GM18868 (cell line): ENCODE results near the gene MARCHF10.
"Not testable (repeated sequence)": the region's sequence is repeated elsewhere in the genome, so short reads cannot be mapped to it uniquely, and the experiment has no call there.

Source experiments
- ATAC-seq: cut with Tn5 transposase; IDR thresholded peaks from one replicate; pipeline ENCODE4 v1.9.1; 2021; ENCODE audit warnings: mild to moderate bottlenecking, moderate library complexity; ENCODE audit not compliant: unreplicated experiment

MARCHF10 gene, protein sequence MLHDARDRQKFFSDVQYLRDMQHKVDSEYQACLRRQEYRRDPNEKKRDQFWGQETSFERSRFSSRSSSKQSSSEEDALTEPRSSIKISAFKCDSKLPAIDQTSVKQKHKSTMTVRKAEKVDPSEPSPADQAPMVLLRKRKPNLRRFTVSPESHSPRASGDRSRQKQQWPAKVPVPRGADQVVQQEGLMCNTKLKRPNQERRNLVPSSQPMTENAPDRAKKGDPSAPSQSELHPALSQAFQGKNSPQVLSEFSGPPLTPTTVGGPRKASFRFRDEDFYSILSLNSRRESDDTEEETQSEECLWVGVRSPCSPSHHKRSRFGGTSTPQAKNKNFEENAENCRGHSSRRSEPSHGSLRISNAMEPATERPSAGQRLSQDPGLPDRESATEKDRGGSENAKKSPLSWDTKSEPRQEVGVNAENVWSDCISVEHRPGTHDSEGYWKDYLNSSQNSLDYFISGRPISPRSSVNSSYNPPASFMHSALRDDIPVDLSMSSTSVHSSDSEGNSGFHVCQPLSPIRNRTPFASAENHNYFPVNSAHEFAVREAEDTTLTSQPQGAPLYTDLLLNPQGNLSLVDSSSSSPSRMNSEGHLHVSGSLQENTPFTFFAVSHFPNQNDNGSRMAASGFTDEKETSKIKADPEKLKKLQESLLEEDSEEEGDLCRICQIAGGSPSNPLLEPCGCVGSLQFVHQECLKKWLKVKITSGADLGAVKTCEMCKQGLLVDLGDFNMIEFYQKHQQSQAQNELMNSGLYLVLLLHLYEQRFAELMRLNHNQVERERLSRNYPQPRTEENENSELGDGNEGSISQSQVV

DNA sequence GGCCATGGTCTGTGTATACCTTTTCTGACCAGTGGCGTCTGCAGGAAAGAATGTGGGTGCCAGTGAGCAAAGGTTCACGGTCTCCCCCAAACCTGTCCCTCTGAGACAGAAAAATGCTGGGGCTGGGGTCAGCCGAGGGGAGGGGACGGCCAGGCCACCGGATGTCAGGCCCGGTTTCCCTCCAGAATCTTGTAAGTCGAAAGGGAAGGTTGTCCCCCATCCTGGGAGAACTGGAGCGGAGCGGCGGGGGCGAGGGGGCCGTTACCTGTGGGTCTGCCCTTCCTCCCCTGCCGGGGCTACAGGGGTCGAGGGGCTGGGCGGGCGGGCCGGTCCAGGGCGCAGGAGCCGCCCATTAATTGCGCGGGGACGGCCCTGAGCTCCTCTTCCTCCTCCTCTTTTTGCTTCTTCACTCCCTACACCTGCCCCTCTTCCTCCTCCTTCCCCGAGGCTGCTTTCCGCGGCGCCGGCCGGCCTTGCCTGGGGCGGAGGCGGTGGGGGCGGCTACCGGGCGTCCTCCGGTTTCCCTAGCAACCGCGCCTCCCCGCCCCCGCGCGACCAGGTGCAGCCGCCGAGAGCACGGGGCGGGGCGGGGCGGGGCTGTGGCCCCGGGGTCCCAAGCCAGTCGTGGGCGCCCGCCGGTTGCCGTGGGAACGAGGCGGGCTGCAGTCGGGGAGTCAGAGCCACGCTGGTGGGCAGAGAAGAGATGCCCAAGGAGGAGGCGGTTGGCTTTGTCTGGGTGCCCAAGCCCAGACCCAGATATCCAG, at the start of gene MARCHF10:
MARCHF10 (minus strand) TSS at position 503 of the 764 bp plus-strand sequence. CDS start 6,579 bp downstream, outside the sequence.
- ATAC-seq = no peak

DNA sequence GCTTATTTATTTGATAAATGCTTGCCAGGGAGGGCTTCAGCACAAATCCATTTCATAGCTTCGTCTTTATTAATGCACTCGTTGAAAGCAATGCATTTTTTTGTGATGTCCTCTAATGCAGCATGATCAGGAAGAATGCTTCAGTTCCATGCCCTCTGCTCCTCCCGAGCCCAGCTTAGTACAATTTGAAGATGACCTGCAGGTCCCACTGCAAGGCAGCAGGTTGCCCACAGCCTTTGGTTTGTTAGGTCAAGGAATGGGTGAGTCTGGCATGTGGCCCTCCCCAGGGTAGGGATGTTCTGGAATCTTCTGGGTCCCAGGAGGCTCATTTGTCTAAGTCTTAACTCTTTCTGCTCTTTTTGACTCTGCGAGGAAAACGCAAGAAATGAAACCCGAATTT, 49.4 kb upstream of the MARCHF10 start:
- ATAC-seq = no peak

DNA sequence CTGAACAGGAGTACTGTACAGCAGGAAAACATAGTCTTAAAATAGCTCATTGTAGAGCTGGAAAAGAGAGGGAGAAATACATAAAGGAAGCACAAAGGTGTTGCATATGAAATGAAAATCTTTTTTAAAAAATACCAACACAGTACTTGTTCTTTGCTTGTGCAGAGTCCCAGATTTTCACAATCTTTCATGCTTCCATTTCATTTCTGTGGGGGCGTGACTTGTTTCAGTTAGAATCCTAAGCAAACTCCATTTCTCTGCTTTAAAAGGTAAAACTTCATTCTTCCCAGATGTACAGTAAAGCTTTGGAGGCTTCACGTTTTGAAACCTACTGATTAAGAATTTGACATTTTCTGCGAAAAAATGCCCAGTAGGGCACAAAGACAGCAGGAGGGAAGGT, 48.5 kb upstream of the MARCHF10 start:
- ATAC-seq = no peak

- no peak for ATAC-seq
Measured at GRCh38 chr17:62855156-62855555, 47.0 kb upstream of the MARCHF10 start.

GRCh38 chr17:62854098-62854680, 46.1 kb upstream of the MARCHF10 start:
- ATAC-seq = no peak

- ATAC-seq = no peak
Measured at GRCh38 chr17:62852195-62852594, 44.1 kb upstream of the MARCHF10 start.

DNA sequence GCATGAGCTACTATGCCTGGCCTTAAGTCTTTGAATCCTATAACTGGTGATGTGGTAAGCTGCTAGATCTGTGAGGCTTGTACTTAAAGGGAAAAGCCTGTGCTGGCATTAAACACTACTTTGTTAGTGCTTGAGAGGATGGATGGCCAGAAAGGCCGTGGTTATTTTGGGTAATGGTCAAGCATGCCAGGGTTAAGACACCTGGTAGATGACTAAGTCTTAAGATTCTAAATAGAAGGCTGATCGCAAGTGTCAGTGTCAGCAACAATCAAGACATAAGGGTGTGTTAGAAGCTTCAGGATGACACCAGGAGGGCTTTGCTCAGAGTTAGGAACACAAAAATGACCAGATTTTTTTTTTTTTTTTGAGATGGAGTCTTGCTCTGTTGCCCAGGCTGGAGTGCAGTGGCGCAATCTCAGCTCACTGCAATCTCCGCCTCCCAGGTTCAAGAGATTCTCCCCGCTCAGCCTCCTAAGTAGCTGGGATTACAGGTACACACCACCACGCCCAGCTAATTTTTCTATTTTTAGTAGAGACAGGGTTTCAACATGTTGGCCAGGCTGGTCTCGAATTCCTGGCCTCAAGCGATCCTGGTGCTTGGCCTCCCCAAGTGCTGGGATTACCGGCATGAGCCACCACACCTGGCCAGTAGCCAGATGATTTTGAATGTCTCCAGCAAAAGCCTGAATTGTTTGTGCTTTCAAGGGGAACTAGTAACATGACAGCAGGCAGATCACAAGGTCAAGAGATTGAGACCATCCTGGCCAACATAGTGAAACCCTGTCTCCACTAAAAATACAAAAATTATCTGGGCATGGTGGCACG, 41.7 kb upstream of the MARCHF10 start:
- not testable (repeated sequence) for ATAC-seq

- no peak for ATAC-seq
Measured at GRCh38 chr17:62848334-62848733, 40.2 kb upstream of the MARCHF10 start.

DNA sequence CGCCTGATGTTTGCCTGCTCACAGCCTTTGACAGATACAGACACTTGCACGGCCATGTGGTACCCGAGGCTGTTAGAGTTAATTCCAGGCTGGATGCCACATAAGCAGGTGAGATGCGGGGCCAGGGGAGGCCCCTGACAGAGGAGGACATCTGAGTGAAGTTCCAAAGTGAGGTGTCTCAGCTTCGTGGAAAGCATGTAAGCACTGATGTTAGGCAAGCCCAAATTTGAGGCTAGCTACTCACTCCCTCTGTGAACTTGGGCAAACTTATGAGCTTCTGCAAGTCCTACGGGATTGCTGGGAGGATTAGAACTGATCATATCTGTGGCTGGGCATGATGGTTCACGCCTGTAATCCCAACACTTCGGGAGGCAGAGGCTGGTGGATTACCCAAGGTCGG, 39.3 kb upstream of the MARCHF10 start:
- ATAC-seq = no peak

- no peak for ATAC-seq
Measured at GRCh38 chr17:62840871-62841270, 32.8 kb upstream of the MARCHF10 start.

GRCh38 chr17:62833816-62834215, 25.7 kb upstream of the MARCHF10 start:
- ATAC-seq = not testable (repeated sequence)

- no peak for ATAC-seq
Measured at GRCh38 chr17:62832405-62832804, 24.3 kb upstream of the MARCHF10 start.

GRCh38 chr17:62831066-62831465, 23.0 kb upstream of the MARCHF10 start:
- ATAC-seq = not testable (repeated sequence)

GRCh38 chr17:62827746-62828485, 19.8 kb upstream of the MARCHF10 start:
- ATAC-seq = no peak

DNA sequence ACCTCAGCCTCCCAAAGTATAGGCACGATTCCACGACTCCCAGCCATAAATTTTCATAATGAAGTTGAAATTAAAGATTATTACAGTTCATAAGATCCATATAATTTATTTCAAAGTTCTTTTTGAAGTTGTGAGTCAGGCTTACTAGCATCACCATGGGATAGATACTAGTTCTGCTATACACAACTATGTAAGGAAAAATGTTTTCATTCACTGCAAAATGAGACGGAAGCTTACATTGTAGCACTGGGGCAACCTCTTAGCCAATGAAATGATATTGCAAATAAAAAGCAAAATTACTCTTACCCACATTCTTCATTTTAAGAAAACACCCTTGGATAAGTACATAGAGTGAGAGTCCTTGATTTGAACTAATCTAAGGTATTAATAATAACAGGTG, 18.8 kb upstream of the MARCHF10 start:
- ATAC-seq = no peak

GRCh38 chr17:62825182-62825581, 17.1 kb upstream of the MARCHF10 start:
- ATAC-seq = no peak

- no peak for ATAC-seq
Measured at GRCh38 chr17:62824290-62825131, 16.4 kb upstream of the MARCHF10 start.

- no peak for ATAC-seq
Measured at GRCh38 chr17:62823111-62823893, 15.2 kb upstream of the MARCHF10 start.
